Duodenal mucosa (tissue), 2 donors: Measurements from ENCODE around the gene MRPS18B.

Experiments used
- H3K27ac ChIP-seq: one replicate; pipeline ENCODE4 v1.7.0; 2013; ENCODE audit warnings: low read depth, low read length
- H3K27me3 ChIP-seq, 2 donors: one replicate each; pipeline ENCODE4 v1.7.0; 2013; ENCODE audit warnings: low read length in 2 of 2, control low read depth in 1 of 2; ENCODE audit not compliant: insufficient read depth in 2 of 2, control insufficient read depth in 1 of 2
- H3K36me3 ChIP-seq, 2 donors: one replicate each; pipeline ENCODE4 v1.7.0; 2013; ENCODE audit warnings: low read length in 2 of 2, control low read depth in 1 of 2; ENCODE audit not compliant: insufficient read depth in 2 of 2, control insufficient read depth in 1 of 2
- H3K4me1 ChIP-seq, 2 donors: one replicate each; pipeline ENCODE4 v1.7.0; 2013; ENCODE audit warnings: low read length in 2 of 2, control low read depth in 1 of 2; ENCODE audit not compliant: insufficient read depth in 2 of 2, control insufficient read depth in 1 of 2
- H3K4me3 ChIP-seq, 2 donors: one replicate each; pipeline ENCODE4 v1.7.0; 2013; ENCODE audit warnings: low read length in 2 of 2, low read depth in 1 of 2
- H3K9ac ChIP-seq, 2 donors: one replicate each; pipeline ENCODE4 v1.7.0; 2013; ENCODE audit warnings: low read length in 2 of 2, low read depth in 1 of 2
- H3K9me3 ChIP-seq, 2 donors: one replicate each; pipeline ENCODE4 v1.7.0; 2013; ENCODE audit warnings: low read length in 2 of 2, control low read depth in 1 of 2; ENCODE audit not compliant: control insufficient read depth in 1 of 2

The MRPS18B gene

GRCh38 chr6:30640481-30640880 lies 22.8 kb downstream of the MRPS18B start:
- no peak overlapping the region for H3K27ac ChIP-seq
- H3K36me3 ChIP-seq, result peaks cover 12 to 46% of the 10 kb centered on the region in 2 donors

DNA sequence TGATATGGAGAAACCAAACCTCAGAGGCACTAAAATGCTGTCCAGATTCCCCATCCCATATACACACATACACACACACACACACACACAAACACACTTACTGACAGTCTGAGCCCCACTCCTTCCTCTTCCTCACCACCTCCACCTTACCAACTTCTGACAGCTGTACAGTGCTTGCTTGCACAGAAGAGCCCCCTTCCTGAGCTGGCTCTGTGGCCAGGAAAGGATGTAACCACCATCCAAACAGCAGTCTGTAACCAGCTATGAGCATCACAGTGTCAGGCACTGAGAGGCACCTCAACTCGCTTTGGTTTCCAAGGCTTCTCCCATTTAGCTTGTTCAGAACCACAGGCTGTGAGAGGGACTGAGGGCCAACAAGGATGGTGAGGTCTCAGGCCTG lies 23.4 kb downstream of the MRPS18B start:
- Histone ChIP-seq H3K36me3 (peaks cover 12 to 45% of the 10 kb centered on the region in 2 donors), H3K4me1 (peaks cover 6 to 19% of the 10 kb centered on the region in 2 donors), H3K9ac (no peak overlapping the region), H3K9me3 (no peaks in the 10 kb centered on the region), H3K27ac (no peak overlapping the region), H3K27me3 (no peaks in the 10 kb centered on the region), H3K4me3 (no peak overlapping the region)

More at GRCh38 chr6:30640481-30640880, 22.8 kb downstream of the MRPS18B start:
- no peak overlapping the region for H3K4me3 ChIP-seq
- no peak overlapping the region for H3K9ac ChIP-seq
- no peaks in the 10 kb centered on the region for H3K9me3 ChIP-seq
- H3K4me1 ChIP-seq, result peaks cover 2 to 14% of the 10 kb centered on the region in 2 donors
- no peaks in the 10 kb centered on the region for H3K27me3 ChIP-seq

GRCh38 chr6:30643656-30644055 lies 26.0 kb downstream of the MRPS18B start:
- Histone ChIP-seq H3K36me3 (peaks cover 12 to 42% of the 10 kb centered on the region in 2 donors), H3K9ac (peak overlapping the region in 1 of 2 donors; percentile 11), H3K27ac (no peak overlapping the region), H3K27me3 (no peaks in the 10 kb centered on the region), H3K4me1 (peaks cover 12 to 26% of the 10 kb centered on the region in 2 donors), H3K9me3 (no peaks in the 10 kb centered on the region), H3K4me3 (no peak overlapping the region)

DNA sequence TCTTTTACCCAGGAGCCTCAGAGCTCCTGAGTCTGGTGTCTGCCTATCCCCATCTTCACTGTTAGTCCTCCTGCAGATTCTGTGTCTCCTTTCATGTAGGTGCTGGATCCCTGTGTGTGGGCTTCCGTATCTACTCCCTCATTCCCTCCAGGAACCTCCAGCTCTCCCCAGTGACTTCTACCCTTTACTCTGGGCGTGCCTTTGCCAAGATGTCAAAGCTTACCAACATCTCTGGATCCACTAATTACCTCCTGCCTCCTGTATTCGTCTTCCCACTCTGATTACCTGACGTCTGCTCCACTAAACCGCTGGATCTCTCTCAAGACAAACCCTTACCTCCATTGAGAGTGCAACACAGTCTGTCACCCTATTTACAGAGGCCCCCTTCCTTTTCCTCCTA lies 27.1 kb downstream of the MRPS18B start:
- Histone ChIP-seq H3K9ac (no peak overlapping the region), H3K27ac (no peak overlapping the region), H3K36me3 (peaks cover 12 to 44% of the 10 kb centered on the region in 2 donors), H3K4me3 (peak overlapping the region in 1 of 2 donors; percentile 29), H3K27me3 (no peaks in the 10 kb centered on the region), H3K9me3 (no peaks in the 10 kb centered on the region), H3K4me1 (peaks cover 12 to 26% of the 10 kb centered on the region in 2 donors)

GRCh38 chr6:30645989-30646388 lies 28.3 kb downstream of the MRPS18B start:
- Histone ChIP-seq H3K9ac (peak overlapping the region in 1 of 2 donors; percentile 45), H3K4me3 (peak overlapping the region in 1 of 2 donors; percentile 71), H3K27me3 (no peaks in the 10 kb centered on the region), H3K4me1 (peaks cover 12 to 26% of the 10 kb centered on the region in 2 donors), H3K36me3 (peaks cover 5 to 44% of the 10 kb centered on the region in 2 donors), H3K9me3 (no peaks in the 10 kb centered on the region), H3K27ac (no peak overlapping the region)

DNA sequence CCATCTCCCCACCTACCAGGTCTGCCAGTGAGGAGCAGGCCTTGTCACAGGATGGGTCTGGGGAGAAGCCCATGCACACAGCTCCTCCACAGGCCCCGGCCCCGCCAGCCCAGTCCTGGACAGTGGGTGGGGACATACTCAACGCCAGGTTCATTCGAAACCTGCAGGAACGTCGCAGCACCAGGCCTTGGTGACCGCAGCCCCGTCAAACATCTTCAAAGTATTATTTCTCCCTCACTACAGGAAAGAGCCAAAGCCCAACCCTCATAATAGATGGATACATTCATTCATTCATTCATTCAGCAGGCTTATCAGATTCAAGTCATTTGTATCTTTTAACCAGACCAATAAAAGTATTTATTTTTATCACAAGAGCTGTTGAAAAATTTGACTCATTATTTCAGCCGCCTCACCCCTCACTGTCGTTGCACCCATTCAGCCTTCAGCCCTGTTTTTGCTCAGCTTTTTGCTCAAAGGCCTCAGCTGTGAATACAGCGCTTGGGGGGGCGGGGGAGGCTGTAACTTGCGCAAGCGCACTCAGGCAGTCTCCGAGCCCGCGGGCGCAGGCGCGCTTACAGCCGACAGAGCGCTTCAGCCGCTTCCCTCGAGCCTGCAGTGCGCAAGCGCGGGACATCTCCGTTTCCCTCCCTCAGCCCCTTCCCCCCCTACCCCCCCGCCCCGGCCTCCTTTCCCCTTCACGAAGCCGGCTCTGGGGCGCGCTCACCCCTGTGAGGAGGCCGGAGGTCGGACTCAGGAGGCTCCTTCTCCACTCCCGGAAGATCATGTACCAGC lies 29.0 kb downstream of the MRPS18B start, which contains the start of gene C6orf136:
Gene C6orf136, plus strand, starts transcription at position 684 of the 792 bp plus-strand sequence. Its CDS starts 99 bp downstream, at position 783.
- peak within 1 kb of the TSS; percentile 97 for H3K27ac ChIP-seq
- H3K36me3 ChIP-seq, result peaks cover 0 to 43% of the 10 kb centered on the region in 2 donors
- peak within 1 kb of the TSS; percentile 71 to 76 for H3K4me3 ChIP-seq
- H3K27me3 ChIP-seq, result no peaks in the 10 kb centered on the region
- no peaks in the 10 kb centered on the region for H3K9me3 ChIP-seq
- peak within 1 kb of the TSS; percentile 65 to 96 for H3K9ac ChIP-seq
- H3K4me1 ChIP-seq, result peaks cover 12 to 26% of the 10 kb centered on the region in 2 donors

- Histone ChIP-seq H3K36me3 (peaks cover 8 to 45% of the 10 kb centered on the region in 2 donors), H3K27ac (peak overlapping the region; percentile 97), H3K9me3 (no peaks in the 10 kb centered on the region), H3K4me1 (peaks cover 12 to 26% of the 10 kb centered on the region in 2 donors), H3K9ac (peak overlapping the region; percentile 65 to 96), H3K4me3 (peak overlapping the region; percentile 71 to 76), H3K27me3 (no peaks in the 10 kb centered on the region)
Observed at GRCh38 chr6:30647242-30648116, 29.8 kb downstream of the MRPS18B start.

DNA sequence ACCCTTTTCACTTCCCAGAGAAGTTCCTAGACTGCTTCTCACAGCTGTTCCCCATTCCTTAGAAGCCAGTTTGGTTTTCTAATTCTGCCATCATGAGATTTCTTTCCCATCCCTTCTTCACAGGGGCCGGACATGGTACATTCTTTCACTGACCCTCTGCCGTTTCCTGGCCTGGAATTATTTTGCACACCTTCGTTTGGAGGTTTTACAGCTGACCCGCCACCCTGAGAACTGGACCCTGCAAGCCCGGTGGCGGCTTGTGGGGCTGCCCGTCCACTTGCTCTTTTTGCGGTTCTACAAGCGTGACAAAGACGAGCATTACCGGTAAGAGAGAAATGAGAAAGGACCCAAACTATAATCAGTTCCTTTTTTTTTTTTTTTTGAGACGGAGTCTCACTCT lies 33.5 kb downstream of the MRPS18B start:
- Histone ChIP-seq H3K27me3 (no peaks in the 10 kb centered on the region), H3K4me1 (peaks cover 6% of the 10 kb centered on the region in 2 donors), H3K9me3 (no peaks in the 10 kb centered on the region), H3K4me3 (no peak overlapping the region), H3K9ac (no peak overlapping the region), H3K27ac (no peak overlapping the region), H3K36me3 (peaks cover 38 to 65% of the 10 kb centered on the region in 2 donors)

DNA sequence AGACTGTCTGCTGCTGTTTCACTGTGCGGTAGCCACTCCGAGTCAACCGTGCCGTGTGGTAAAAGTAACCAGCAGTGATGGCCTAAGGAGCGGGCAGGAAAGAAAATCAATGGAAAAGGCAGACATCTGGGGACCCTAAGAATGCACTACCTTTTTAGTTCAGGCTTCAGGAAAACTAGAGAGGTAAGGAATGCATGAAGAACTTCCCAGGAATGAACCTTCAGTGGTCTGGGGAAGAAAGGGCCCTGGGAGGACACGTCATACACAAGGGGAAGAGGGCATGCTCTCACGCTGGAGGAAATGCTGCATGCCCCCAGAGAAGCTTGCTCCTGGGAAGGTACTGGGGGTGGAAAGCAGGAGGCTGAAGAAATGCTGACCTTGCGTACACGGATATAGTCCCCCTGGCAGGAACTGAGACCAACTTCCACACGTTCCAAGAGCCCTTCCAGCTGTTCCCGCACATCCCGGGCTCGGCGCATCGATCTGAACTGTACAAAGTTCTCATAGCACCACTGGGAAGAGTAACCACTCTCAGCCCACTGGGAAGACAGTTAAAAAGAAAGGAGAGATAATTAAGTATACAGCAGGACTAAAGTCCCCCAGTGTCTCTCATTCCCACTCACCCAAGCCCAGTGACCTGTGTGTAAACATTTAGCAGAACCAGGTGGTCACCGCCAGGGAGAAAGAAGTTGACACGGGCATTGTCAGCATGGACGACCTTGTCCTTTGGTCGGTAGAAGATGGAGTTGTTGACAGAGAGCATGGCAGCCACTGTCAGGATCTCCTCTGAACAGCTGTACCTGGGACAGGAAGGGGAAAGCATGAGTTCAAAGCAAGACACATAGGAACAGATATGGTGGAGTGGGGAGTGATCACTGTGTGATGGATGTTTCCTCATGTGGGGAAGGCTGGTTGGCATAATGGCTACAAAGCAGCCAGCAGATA lies 37.4 kb downstream of the MRPS18B start:
- Histone ChIP-seq H3K9me3 (no peaks in the 10 kb centered on the region), H3K27ac (no peak overlapping the region), H3K4me3 (no peak overlapping the region), H3K9ac (no peak overlapping the region), H3K4me1 (no peaks in the 10 kb centered on the region), H3K27me3 (no peaks in the 10 kb centered on the region), H3K36me3 (peaks cover 66 to 94% of the 10 kb centered on the region in 2 donors)
